PC-3 (cell line): Measurements from ENCODE around the gene C6orf47. TPM values are rescaled to one million over a fixed set of nuclear protein-coding genes. Genes with fewer than 3 reads are reported as not detected.

Experiments
- ATAC-seq: fragments of 200-7000 bp; cut with Tn5 transposase; 2 replicates; pipeline ENCODE4 v1.9.1; 2020; ENCODE audit warnings: mild to moderate bottlenecking, moderate library complexity
- BruUV-seq: library from RNA; stranded (reverse); fragments of 400-500 nt; replicated peaks from 2 replicates; lab custom pipeline; 2021; lab: Mats Ljungman, UMichigan
- CTCF ChIA-PET: fragments of 300-600 bp; sonication (Branson Sonifier 250); formaldehyde crosslinking; loops from one replicate; lab custom pipeline; 2022; ENCODE audit warnings: antibody characterized with exemption; lab: Charles Lee
- POLR2A ChIA-PET: fragments of 300-600 bp; sonication (Branson Sonifier 250); formaldehyde crosslinking; loops from one replicate; lab custom pipeline; 2022; ENCODE audit warnings: antibody characterized with exemption; ENCODE audit not compliant: unreplicated experiment; lab: Charles Lee
- DNase-seq: peaks from one replicate; pipeline ENCODE4 v3.0.0-alpha.2; 2015
- H2AFZ ChIP-seq: fragments of 300-600 bp; sonication (generic); 2 replicates; pipeline ENCODE4 v1.6.0; 2016; ENCODE audit warnings: antibody characterized with exemption, low read length
- H3F3A ChIP-seq: fragments of 300-600 bp; sonication (generic); one replicate; pipeline ENCODE4 v1.6.0; 2017; ENCODE audit warnings: antibody characterized with exemption, low read length, control low read depth, mild to moderate bottlenecking; ENCODE audit not compliant: unreplicated experiment
- H3K27ac ChIP-seq: fragments of 300-600 bp; sonication (generic); 2 replicates; pipeline ENCODE4 v1.5.1; 2016; ENCODE audit warnings: mild to moderate bottlenecking, low read length
- H3K27me3 ChIP-seq: fragments of 300-600 bp; sonication (generic); 2 replicates; pipeline ENCODE4 v1.6.1; 2016; ENCODE audit warnings: low read length, mixed read lengths
- H3K36me3 ChIP-seq: fragments of 300-600 bp; sonication (generic); 2 replicates; pipeline ENCODE4 v1.6.1; 2016; ENCODE audit warnings: low read depth, mixed run types, low read length, mixed read lengths
- H3K4me1 ChIP-seq: fragments of 300-600 bp; sonication (generic); 2 replicates; pipeline ENCODE4 v1.5.1; 2016; ENCODE audit warnings: low read length; ENCODE audit not compliant: insufficient read depth
- H3K4me2 ChIP-seq: fragments of 300-600 bp; sonication (generic); 2 replicates; pipeline ENCODE4 v1.6.0; 2016; ENCODE audit warnings: low read length
- H3K4me3 ChIP-seq: fragments of 300-600 bp; sonication (generic); 2 replicates; pipeline ENCODE4 v1.5.1; 2016; ENCODE audit warnings: mild to moderate bottlenecking, low read length, mixed read lengths
- H3K79me2 ChIP-seq: fragments of 300-600 bp; sonication (generic); 2 replicates; pipeline ENCODE4 v1.6.1; 2017; ENCODE audit warnings: low read length, mixed read lengths
- H3K9ac ChIP-seq: fragments of 300-600 bp; sonication (generic); 2 replicates; pipeline ENCODE4 v1.6.0; 2016; ENCODE audit warnings: mild to moderate bottlenecking, low read length
- H3K9me2 ChIP-seq: fragments of 300-600 bp; sonication (generic); replicated peaks from 2 replicates; pipeline ENCODE4 v1.6.1; 2016; ENCODE audit warnings: mixed run types, low read length, mixed read lengths
- H3K9me3 ChIP-seq: fragments of 300-600 bp; sonication (generic); 2 replicates; pipeline ENCODE4 v1.6.1; 2016; ENCODE audit warnings: low read length, mixed read lengths
- H4K20me1 ChIP-seq: fragments of 300-600 bp; sonication (generic); 2 replicates; pipeline ENCODE4 v1.6.1; 2016; ENCODE audit warnings: low read length, mixed read lengths
- CTCF ChIP-seq: fragments of 300-600 bp; sonication (generic); conservative IDR thresholded peaks from 2 replicates; pipeline ENCODE4 v1.5.1; 2017; ENCODE audit warnings: antibody characterized with exemption, low read depth, mild to moderate bottlenecking, low read length
- EZH2 ChIP-seq: fragments of 300-600 bp; sonication (generic); IDR thresholded peaks from one replicate; pipeline ENCODE4 v1.6.1; 2017; ENCODE audit warnings: antibody characterized with exemption, mild to moderate bottlenecking, low read length; ENCODE audit not compliant: unreplicated experiment
- EZH2phosphoT487 ChIP-seq: fragments of 300-600 bp; sonication (generic); IDR thresholded peaks from 2 replicates; pipeline ENCODE4 v1.6.1; 2018; ENCODE audit warnings: mild to moderate bottlenecking, antibody characterized with exemption, low read length, borderline replicate concordance
- intact Hi-C: fragments of 100-400 bp; cut with micrococcal nuclease; formaldehyde crosslinking; loops from 2 replicates; pipeline ENCODE4 v1.9.0; 2023
- total RNA-seq: library from RNA; depleted of rRNA; stranded (reverse); fragments of >200 nt; gene quantifications from 2 replicates; pipeline ENCODE4 v1.2.3, GENCODE V29; 2014

The C6orf47 gene
- total RNA-seq, 1 experiment from 2014 or later: 26.3 TPM

- TF ChIP-seq EZH2phosphoT487 (no peak), EZH2 (no peak), CTCF (no peak)
- Histone ChIP-seq H3K9me3 (no peaks in the 10 kb centered on the region), H4K20me1 (no peaks in the 10 kb centered on the region), H3K36me3 (peaks cover 37% of the 10 kb centered on the region), H2AFZ (peak within 1 kb of the TSS; percentile 75), H3K27me3 (no peaks in the 10 kb centered on the region), H3K27ac (peak within 1 kb of the TSS; percentile 93), H3K9me2 (no peaks in the 10 kb centered on the region), H3K79me2 (peaks cover 52% of the 10 kb centered on the region), H3K9ac (peak within 1 kb of the TSS; percentile 96), H3K4me2 (peak within 1 kb of the TSS; percentile 99), H3F3A (no peaks in the 10 kb centered on the region), H3K4me3 (peak within 1 kb of the TSS; percentile 92), H3K4me1 (peaks cover 27% of the 10 kb centered on the region)
- BruUV-seq: no TSS peak
- ChIA-PET POLR2A (interaction anchor here (0.7 to 0.8 kb wide), 3 partner anchors 56 to 162 kb away, joined by 4 to 7 read pairs (median 6); partner anchors contain the start of genes HSPA1B and LY6G6C), CTCF (no interaction called here)
- peak; percentile 80 for ATAC-seq
- DNase-seq: peak; percentile 97
- intact Hi-C loops: loop anchor here (1.0 to 5.0 kb wide), 2 partner anchors 45 to 118 kb away; partner anchors contain the start of genes ATP6V1G2, NFKBIL1 and PRRC2A
Observed at GRCh38 chr6:31665501-31666336, 5.1 kb upstream of the C6orf47 start, which contains the start of gene CSNK2B. TSS of gene CSNK2B (plus strand) at chr6:31666080. CDS start at chr6:31666832, 752 bp downstream.

GRCh38 chr6:31664790-31665500, 4.4 kb upstream of the C6orf47 start, which contains the start of gene GPANK1:
TSS of gene GPANK1 (minus strand) at chr6:31664997. CDS start at chr6:31664478, 519 bp downstream.
- intact Hi-C loops: loop anchor here (1.0 to 5.0 kb wide), 2 partner anchors 45 to 118 kb away; partner anchors contain the start of genes ATP6V1G2, NFKBIL1 and PRRC2A
- Histone ChIP-seq H3K9me3 (no peaks in the 10 kb centered on the region), H3K4me2 (peak within 1 kb of the TSS; percentile 99), H3K4me3 (peak within 1 kb of the TSS; percentile 92), H4K20me1 (no peaks in the 10 kb centered on the region), H3K79me2 (peaks cover 59% of the 10 kb centered on the region), H3K9ac (peak within 1 kb of the TSS; percentile 96), H3K27me3 (no peaks in the 10 kb centered on the region), H3K4me1 (peaks cover 30% of the 10 kb centered on the region), H3F3A (no peaks in the 10 kb centered on the region), H3K9me2 (no peaks in the 10 kb centered on the region), H3K36me3 (peaks cover 30% of the 10 kb centered on the region), H2AFZ (peak within 1 kb of the TSS; percentile 75), H3K27ac (peak within 1 kb of the TSS; percentile 93)
- ChIA-PET CTCF (no interaction called here), POLR2A (interaction anchor here (0.6 to 0.8 kb wide), 5 partner anchors 73 to 428 kb away, joined by 4 to 7 read pairs (median 5); partner anchors contain the start of gene HSPA1B)
- TF ChIP-seq EZH2phosphoT487: no peak
- no peak for TF ChIP-seq EZH2
- TF ChIP-seq CTCF: no peak
- DNase-seq: peak; percentile 88
- BruUV-seq: no TSS peak
- ATAC-seq: peak; percentile 30
